ENCODE data around the gene GGTLC2. TPM values are rescaled to one million over a fixed set of nuclear protein-coding genes. Genes with fewer than 3 reads are reported as not detected.
"Not testable (repeated sequence)": the region's sequence is repeated elsewhere in the genome, so short reads cannot be mapped to it uniquely, and the experiment has no call there.

GGTLC2 gene
- total RNA-seq, 4 donors from 2014 or later: not detected

- no peaks in the 10 kb centered on the region for H3K9me3 ChIP-seq
- intact Hi-C loops (cut with DNase I): no loop called here
- TF ChIP-seq, protein P1, sequence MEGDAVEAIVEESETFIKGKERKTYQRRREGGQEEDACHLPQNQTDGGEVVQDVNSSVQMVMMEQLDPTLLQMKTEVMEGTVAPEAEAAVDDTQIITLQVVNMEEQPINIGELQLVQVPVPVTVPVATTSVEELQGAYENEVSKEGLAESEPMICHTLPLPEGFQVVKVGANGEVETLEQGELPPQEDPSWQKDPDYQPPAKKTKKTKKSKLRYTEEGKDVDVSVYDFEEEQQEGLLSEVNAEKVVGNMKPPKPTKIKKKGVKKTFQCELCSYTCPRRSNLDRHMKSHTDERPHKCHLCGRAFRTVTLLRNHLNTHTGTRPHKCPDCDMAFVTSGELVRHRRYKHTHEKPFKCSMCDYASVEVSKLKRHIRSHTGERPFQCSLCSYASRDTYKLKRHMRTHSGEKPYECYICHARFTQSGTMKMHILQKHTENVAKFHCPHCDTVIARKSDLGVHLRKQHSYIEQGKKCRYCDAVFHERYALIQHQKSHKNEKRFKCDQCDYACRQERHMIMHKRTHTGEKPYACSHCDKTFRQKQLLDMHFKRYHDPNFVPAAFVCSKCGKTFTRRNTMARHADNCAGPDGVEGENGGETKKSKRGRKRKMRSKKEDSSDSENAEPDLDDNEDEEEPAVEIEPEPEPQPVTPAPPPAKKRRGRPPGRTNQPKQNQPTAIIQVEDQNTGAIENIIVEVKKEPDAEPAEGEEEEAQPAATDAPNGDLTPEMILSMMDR (IDR thresholded peaks at IDR 0.05): no peak
- TF ChIP-seq POLR2A (IDR thresholded peaks at IDR 0.05): no peak
- H3K36me3 ChIP-seq: no peaks in the 10 kb centered on the region
- H3K4me3 ChIP-seq: no peak overlapping the region
- 67 to 79% methylated on average over 1 to 3 of the region's 3 CpGs for WGBS, 2 donors
- H3K27me3 ChIP-seq: peaks cover 0 to 12% (median 0%) of the 10 kb centered on the region in 4 donors
- H3K27ac ChIP-seq: no peak overlapping the region
- H3K4me1 ChIP-seq: no peaks in the 10 kb centered on the region
- no peak for DNase-seq
Measured at GRCh38 chr22:22614065-22614464, 30.3 kb upstream of the GGTLC2 start.

DNA sequence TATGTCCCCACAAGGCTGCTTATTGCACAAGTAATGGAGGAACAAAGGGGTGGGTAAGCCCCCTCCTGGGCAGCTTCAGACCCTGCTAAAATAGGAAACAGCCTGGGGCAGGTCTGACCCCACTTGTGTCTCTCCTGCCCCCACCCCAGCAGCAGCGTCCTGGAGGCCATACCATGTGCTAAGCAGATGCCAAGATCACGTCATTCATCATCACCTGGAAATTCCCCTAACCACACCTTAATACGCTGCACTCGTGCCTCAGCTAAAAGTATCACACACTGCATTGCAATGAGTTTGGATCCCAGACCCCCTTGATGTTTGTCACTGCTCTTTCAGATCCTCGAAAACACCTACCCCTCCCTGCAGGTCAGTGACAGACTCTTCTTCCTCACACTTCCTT is 27.8 kb upstream of the GGTLC2 start:
- H3K36me3 ChIP-seq: no peaks in the 10 kb centered on the region
- H3K27me3 ChIP-seq: peaks cover 0 to 12% (median 0%) of the 10 kb centered on the region in 4 donors
- intact Hi-C loops (cut with DNase I): no loop called here
- no peaks in the 10 kb centered on the region for H3K9me3 ChIP-seq
- DNase-seq: no peak
- no peak for TF ChIP-seq POLR2A (IDR thresholded peaks at IDR 0.05)
- TF ChIP-seq, protein P1 (IDR thresholded peaks at IDR 0.05): no peak
- WGBS, 2 donors: 19 to 26% methylated on average over 5 of the region's 5 CpGs
- no peak overlapping the region for H3K27ac ChIP-seq
- no peaks in the 10 kb centered on the region for H3K4me1 ChIP-seq
- H3K4me3 ChIP-seq: no peak overlapping the region

DNA sequence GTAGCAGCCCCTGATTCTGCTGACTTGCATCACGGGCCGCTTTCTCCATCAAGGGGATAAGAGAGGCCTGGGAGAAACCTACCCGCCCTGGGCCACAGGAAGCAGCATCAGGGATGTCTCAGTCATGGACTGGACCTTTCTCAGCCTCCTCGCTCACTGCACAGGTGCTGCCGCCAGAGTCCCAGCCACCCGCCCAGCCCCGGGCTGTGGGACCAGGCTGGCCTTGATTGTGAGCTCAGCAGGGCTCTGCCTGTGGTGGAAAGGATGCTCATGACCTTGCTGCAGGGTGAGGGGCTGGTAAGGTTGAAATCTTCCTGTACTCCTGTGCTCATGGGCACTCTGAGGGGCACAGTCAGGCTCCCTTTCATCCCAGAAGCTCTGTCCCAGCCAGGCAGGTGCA is 26.0 kb upstream of the GGTLC2 start:
- no peaks in the 10 kb centered on the region for H3K36me3 ChIP-seq
- no peak for DNase-seq
- H3K27me3 ChIP-seq: peaks cover 0 to 12% (median 0%) of the 10 kb centered on the region in 4 donors
- WGBS, 2 donors: no CpG with 5 or more reads among the region's 7 CpGs
- no peaks in the 10 kb centered on the region for H3K9me3 ChIP-seq
- H3K4me3 ChIP-seq: no peak overlapping the region
- intact Hi-C loops (cut with DNase I): no loop called here
- TF ChIP-seq POLR2A (IDR thresholded peaks at IDR 0.05): no peak
- TF ChIP-seq, protein P1 (IDR thresholded peaks at IDR 0.05): no peak
- H3K4me1 ChIP-seq: no peaks in the 10 kb centered on the region
- no peak overlapping the region for H3K27ac ChIP-seq

DNA sequence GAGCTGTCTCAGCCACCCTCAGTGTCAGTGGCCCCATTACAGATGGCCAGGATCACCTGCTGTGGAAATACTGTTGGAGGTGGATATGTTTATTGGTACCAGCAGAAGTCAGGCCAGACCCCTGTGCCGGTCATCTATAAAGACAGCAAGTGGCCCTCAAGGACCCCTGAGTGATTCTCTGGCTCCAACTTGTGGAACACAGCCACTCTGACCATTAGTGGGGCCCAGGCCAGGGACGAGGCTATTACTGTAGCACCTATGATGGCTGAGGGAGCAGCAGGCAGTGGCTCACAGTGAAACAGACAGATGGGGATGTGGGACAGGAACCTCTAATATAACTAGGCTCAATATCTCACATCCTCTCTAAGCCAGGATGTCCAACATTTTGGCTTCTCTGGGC is 25.5 kb upstream of the GGTLC2 start:
- DNase-seq: no peak
- 86% methylated on average over 1 of the region's 2 CpGs; no CpG with 5 or more reads in 1 of the 2 donors for WGBS, 2 donors
- H3K27me3 ChIP-seq: peaks cover 0 to 12% (median 0%) of the 10 kb centered on the region in 4 donors
- H3K9me3 ChIP-seq: no peaks in the 10 kb centered on the region
- no peak overlapping the region for H3K4me3 ChIP-seq
- H3K36me3 ChIP-seq: no peaks in the 10 kb centered on the region
- no peaks in the 10 kb centered on the region for H3K4me1 ChIP-seq
- TF ChIP-seq, protein P1 (IDR thresholded peaks at IDR 0.05): no peak
- intact Hi-C loops (cut with DNase I): no loop called here
- H3K27ac ChIP-seq: no peak overlapping the region

GRCh38 chr22:22619765-22620414 is 24.5 kb upstream of the GGTLC2 start:
- H3K27me3 ChIP-seq: peaks cover 0 to 12% (median 0%) of the 10 kb centered on the region in 4 donors
- H3K27ac ChIP-seq: no peak overlapping the region
- intact Hi-C loops (cut with DNase I): no loop called here
- no peaks in the 10 kb centered on the region for H3K9me3 ChIP-seq
- 33 to 43% methylated on average over 3 of the region's 3 CpGs for WGBS, 2 donors
- TF ChIP-seq, protein P1 (IDR thresholded peaks at IDR 0.05): no peak
- no peak for TF ChIP-seq POLR2A (IDR thresholded peaks at IDR 0.05)
- no peak for DNase-seq
- no peaks in the 10 kb centered on the region for H3K4me1 ChIP-seq
- H3K36me3 ChIP-seq: no peaks in the 10 kb centered on the region
- H3K4me3 ChIP-seq: no peak overlapping the region

GRCh38 chr22:22628546-22629495 is 15.6 kb upstream of the GGTLC2 start:
- H3K27me3 ChIP-seq; DNase-seq; H3K9me3 ChIP-seq; H3K36me3 ChIP-seq; H3K27ac ChIP-seq; H3K4me1 ChIP-seq; intact Hi-C loops (cut with DNase I); H3K4me3 ChIP-seq: not testable (repeated sequence)
- WGBS, 2 donors: 100% methylated on average over 1 of the region's 18 CpGs; no CpG with 5 or more reads in 1 of the 2 donors

- intact Hi-C loops (cut with DNase I); DNase-seq; H3K27me3 ChIP-seq; H3K36me3 ChIP-seq; H3K9me3 ChIP-seq; H3K4me1 ChIP-seq; H3K4me3 ChIP-seq; H3K27ac ChIP-seq: not testable (repeated sequence)
- WGBS, 2 donors: 41% methylated on average over 4 of the region's 7 CpGs; no CpG with 5 or more reads in 1 of the 2 donors
Measured at GRCh38 chr22:22631223-22631652, 13.2 kb upstream of the GGTLC2 start.
